K562 (cell line): Measurements from ENCODE around the gene TUBB2A. TPM values are rescaled to one million over a fixed set of nuclear protein-coding genes. Genes with fewer than 3 reads are reported as not detected.

Source experiments
- ATAC-seq: fragments of 200-7000 bp; cut with Tn5 transposase; 3 replicates; pipeline ENCODE4 v1.9.1; 2020; ENCODE audit warnings: moderate library complexity
- BruUV-seq: library from RNA; stranded (reverse); fragments of 400-500 nt; replicated peaks from 2 replicates; lab custom pipeline; 2021; lab: Mats Ljungman, UMichigan
- CTCF ChIA-PET: fragments of 300-600 bp; formaldehyde crosslinking; extraction: SDS; loops from one replicate; lab custom pipeline; 2021; ENCODE audit warnings: low intra/inter-chr PET ratio; lab: Yijun Ruan, JAX
- POLR2A ChIA-PET: fragments of 300-600, 350-650 bp; sonication (Branson Sonifier 250); formaldehyde crosslinking; extraction: SDS; loops from one replicate; lab custom pipeline; 2021; ENCODE audit warnings: antibody characterized with exemption, inconsistent platforms; lab: Yijun Ruan, JAX
- DNase-seq, 4 experiments: peaks; one replicate each; pipeline versions ENCODE4 v3.0.0 to v3.0.0-alpha.2; 2011 to 2018; ENCODE audit warnings: low spot score in 3 of 4, mixed read lengths in 3 of 4; ENCODE audit errors: extremely low read depth in 1 of 4
- FAIRE-seq: peaks from 2 replicates; lab custom pipeline; 2011; peaks lifted over from hg19 to GRCh38; lab: Jason Lieb, UNC
- H2AFZ ChIP-seq: 2 replicates; pipeline ENCODE4 v1.6.0; 2011; ENCODE audit warnings: low read depth, low read length, control low read depth, inconsistent platforms
- H3K27ac ChIP-seq: fragments of 200-600 bp; 3 replicates; pipeline ENCODE4 v1.8.0; 2011; ENCODE audit warnings: low read depth, mild to moderate bottlenecking, control low read depth, inconsistent platforms, low read length, moderate library complexity, mixed read lengths; ENCODE audit errors: extremely low read depth
- H3K27me3 ChIP-seq, 2 experiments: fragments of 300-600 bp in 1 of 2; 2 replicates in 1 of 2; 3 replicates in 1 of 2; pipeline versions ENCODE4 v1.6.0 to v1.8.0; 2011; ENCODE audit warnings: inconsistent platforms in 2 of 2, low read length in 2 of 2, mild to moderate bottlenecking in 1 of 2, mixed read lengths in 1 of 2, moderate library complexity in 1 of 2; ENCODE audit not compliant: control insufficient read depth in 2 of 2, insufficient read depth in 2 of 2
- H3K36me3 ChIP-seq: fragments of 300-600 bp; 3 replicates; pipeline ENCODE4 v1.8.0; 2011; ENCODE audit warnings: mild to moderate bottlenecking, low read length, inconsistent platforms; ENCODE audit not compliant: control insufficient read depth, insufficient read depth
- H3K4me1 ChIP-seq, 2 experiments: fragments of 200-600 bp in 1 of 2; replicated peaks in 1 of 2; 2 replicates in 1 of 2; 3 replicates in 1 of 2; pipeline versions ENCODE4 v1.5.1 to v1.8.0; 2011; ENCODE audit warnings: inconsistent platforms in 2 of 2, low read length in 2 of 2, mild to moderate bottlenecking in 1 of 2, mixed read lengths in 1 of 2, moderate library complexity in 1 of 2; ENCODE audit not compliant: control insufficient read depth in 2 of 2, insufficient read depth in 2 of 2
- H3K4me2 ChIP-seq: 2 replicates; pipeline ENCODE4 v1.6.1; 2011; ENCODE audit warnings: low read length, control low read depth, inconsistent platforms, mixed read lengths; ENCODE audit not compliant: insufficient read depth
- H3K4me3 ChIP-seq: fragments of 200-600 bp; sonication (generic), shearing (Covaris generic); 2 replicates; pipeline ENCODE4 v1.5.1; 2016; ENCODE audit warnings: control low read depth, inconsistent platforms
- H3K79me2 ChIP-seq: fragments of 200-600 bp; 3 replicates; pipeline ENCODE4 v1.8.0; 2011; ENCODE audit warnings: low read length, inconsistent platforms; ENCODE audit not compliant: control insufficient read depth, insufficient read depth
- H3K9ac ChIP-seq, 2 experiments: 2 replicates each; pipeline versions ENCODE4 v1.6.0 to v1.6.1; 2011; ENCODE audit warnings: low read depth in 2 of 2, low read length in 2 of 2, control low read depth in 1 of 2, inconsistent platforms in 1 of 2, mild to moderate bottlenecking in 1 of 2, mixed read lengths in 1 of 2; ENCODE audit not compliant: insufficient read depth in 1 of 2
- H3K9me1 ChIP-seq: one replicate; pipeline ENCODE4 v1.6.0; 2011; ENCODE audit warnings: inconsistent platforms, mild to moderate bottlenecking, low read length, moderate library complexity; ENCODE audit not compliant: control insufficient read depth, insufficient read depth
- H3K9me3 ChIP-seq: replicated peaks from 2 replicates; pipeline ENCODE4 v1.5.1; 2011; ENCODE audit warnings: low read depth, low read length, inconsistent platforms; ENCODE audit not compliant: control insufficient read depth, insufficient read depth
- H4K20me1 ChIP-seq: replicated peaks from 2 replicates; pipeline ENCODE4 v1.6.1; 2011; ENCODE audit warnings: low read length, inconsistent platforms, mixed read lengths; ENCODE audit not compliant: control insufficient read depth, insufficient read depth
- ETV1 ChIP-seq: fragments of 450-650 bp; conservative IDR thresholded peaks from 2 replicates; pipeline ENCODE4 v1.6.1; 2016; ENCODE audit warnings: missing genetic modification characterization, control low read depth, low read depth, missing compliant biosample characterization
- HMGN3 ChIP-seq: IDR thresholded peaks from 2 replicates; pipeline ENCODE4 v1.6.1; 2011; ENCODE audit warnings: borderline replicate concordance, low read depth, mild to moderate bottlenecking, mixed read lengths, low read length; ENCODE audit not compliant: insufficient read length; ENCODE audit errors: extremely low read depth
- MCM5 ChIP-seq: fragments of 450-650 bp; IDR thresholded peaks from 2 replicates; pipeline ENCODE4 v1.6.1; 2016; ENCODE audit warnings: low read depth
- SIX5 ChIP-seq, 2 experiments: IDR thresholded peaks; 2 replicates each; pipeline ENCODE4 v1.6.1; 2011; ENCODE audit warnings: low read length in 2 of 2, borderline replicate concordance in 1 of 2, low read depth in 1 of 2, mild to moderate bottlenecking in 1 of 2, moderate library complexity in 1 of 2; ENCODE audit not compliant: insufficient read depth in 1 of 2
- STAT5B ChIP-seq: fragments of 250-450 bp; sonication (Bioruptor Pico); IDR thresholded peaks from 2 replicates; pipeline ENCODE4 v1.8.0; 2021; ENCODE audit warnings: mild to moderate bottlenecking, inconsistent platforms
- THRB ChIP-seq: fragments of 450-650 bp; formaldehyde crosslinking; conservative IDR thresholded peaks from 2 replicates; pipeline ENCODE4 v1.4.0; 2022; ENCODE audit warnings: mild to moderate bottlenecking, missing genetic modification characterization
- XRCC3 ChIP-seq: fragments of 450-650 bp; IDR thresholded peaks from 2 replicates; pipeline ENCODE4 v1.6.1; 2017; ENCODE audit warnings: mild to moderate bottlenecking, moderate library complexity
- ZNF324 ChIP-seq: fragments of 250-450 bp; sonication (Bioruptor Pico); IDR thresholded peaks from 2 replicates; pipeline ENCODE4 v1.4.0; 2020; ENCODE audit warnings: mild to moderate bottlenecking
- ZNF79 ChIP-seq: fragments of 250-450 bp; sonication (Bioruptor Pico); IDR thresholded peaks from 2 replicates; pipeline ENCODE4 v1.4.0; 2020; ENCODE audit warnings: low read depth, mild to moderate bottlenecking, moderate library complexity
- WGBS: fragments of 100-300 bp; shearing (Covaris generic); methylation state at CpG from one replicate; pipeline ENCODE4 v1.1.6; 2016; ENCODE audit warnings: low coverage, mixed read lengths; ENCODE audit not compliant: insufficient coverage; ENCODE audit errors: missing lambda C conversion rate; 5-methylcytosine and 5-hydroxymethylcytosine counted together
- in situ Hi-C: fragments of 300-500 bp; cut with MboI; formaldehyde crosslinking; loops from 4 replicates; pipeline ENCODE4 v1.15.0; 2018; ENCODE audit warnings: inconsistent platforms, mixed read lengths
- intact Hi-C: fragments of 100-400 bp; cut with micrococcal nuclease; formaldehyde crosslinking; loops from 2 replicates; pipeline ENCODE4 v1.14.2; 2022
- polyA plus RNA-seq, 8 experiments: library from polyadenylated mRNA; depleted of rRNA in 4 of 8; stranded (reverse) in 5 of 8; unstranded in 3 of 8; fragments of >200 nt; fragmentation: Nextera tagmentation in 2 of 8; fragmentation: Illumina TruSeq in 1 of 8; extraction: Ambion mirVana in 2 of 8; extraction: Trizol in 1 of 8; gene quantifications; 2 replicates each; pipeline versions ENCODE4 v1.2.1 to v1.2.3, GENCODE V29; 2011 to 2014; ENCODE audit warnings: inconsistent platforms in 1 of 8, missing spikeins in 1 of 8
- total RNA-seq, 7 experiments: library from RNA; depleted of rRNA in 6 of 7; stranded (reverse); fragments of >200 nt in 6 of 7; fragmentation: Illumina TruSeq in 2 of 7; extraction: Trizol in 2 of 7; gene quantifications; 2 replicates each; pipeline versions ENCODE4 v1.2.1 to v1.2.3, GENCODE V29; 2011 to 2021; ENCODE audit warnings: low replicate concordance in 1 of 7

Gene TUBB2A
- total and polyA plus RNA-seq, 9 of the 15 experiments (the other 6 are each of a cell fraction or from before 2014, with no cell fraction given) = 3.6 to 92.1 (median 45.6) TPM

- TF ChIP-seq ZNF324 (CRISPR knock-in tag) = no peak
- TF ChIP-seq ETV1 (tag) = no peak
- TF ChIP-seq HMGN3 = peak; percentile 85
- no peak for TF ChIP-seq MCM5
- TF ChIP-seq ZNF79 (CRISPR knock-in tag) = no peak
- no peak for TF ChIP-seq THRB (CRISPR knock-in tag)
- no peak for TF ChIP-seq STAT5B (CRISPR knock-in tag)
Observed at GRCh38 chr6:3118353-3119039, 38.8 kb downstream of the TUBB2A start, which contains the start of gene BPHL (continued).

GRCh38 chr6:3117912-3118352 lies 39.4 kb downstream of the TUBB2A start:
- Histone ChIP-seq H3K4me3 (peak overlapping the region; percentile 76), H3K4me1 (peaks cover 8 to 15% of the 10 kb centered on the region in 2 experiments; a peak in 4 of 5 replicates), H3K79me2 (peaks cover 9% of the 10 kb centered on the region; the same call in 2 of the 3 replicates), H3K9me3 (no peaks in the 10 kb centered on the region), H3K4me2 (peak overlapping the region; percentile 98), H3K27ac (peak overlapping the region; percentile 86), H3K9ac (peak overlapping the region; percentile 85 to 97), H3K36me3 (peaks cover 22% of the 10 kb centered on the region; the same call in 2 of the 3 replicates), H4K20me1 (no peaks in the 10 kb centered on the region; the same call in 1 of the 2 replicates), H3K9me1 (no peaks in the 10 kb centered on the region), H2AFZ (peak overlapping the region; percentile 98), H3K27me3 (no peaks in the 10 kb centered on the region)
- ChIA-PET CTCF (no interaction called here), POLR2A (interaction anchor here (0.6 to 1.4 kb wide), 3 partner anchors 9 to 97 kb away, joined by 3 to 6 read pairs (median 3); no protein-coding TSS in a partner anchor)
- intact Hi-C loops = loop anchor here (2.0 to 5.0 kb wide), 2 partner anchors 49 to 121 kb away; partner anchors contain the start of genes NQO2 and RIPK1
- TSS peak; percentile 94 for BruUV-seq
- in situ Hi-C loops = no loop called here
- no peak for FAIRE-seq
- ATAC-seq = peak; percentile 13
- 2% methylated on average over 8 of the region's 8 CpGs for WGBS
- DNase-seq = no peak
- no peak for TF ChIP-seq SIX5 (IDR thresholded peaks at IDR 0.05; ENCODE audit: borderline replicate concordance in 1 of 2, insufficient read depth in 1 of 2, low read depth in 1 of 2, low read length in 2 of 2)
- TF ChIP-seq XRCC3 = no peak
